HG03558 (cell line): ENCODE data around the gene SMAD2.

ENCODE experiments used
- ATAC-seq: cut with Tn5 transposase; IDR thresholded peaks from one replicate; pipeline ENCODE4 v1.9.1; 2021; ENCODE audit warnings: moderate number of reproducible peaks; ENCODE audit not compliant: unreplicated experiment; ENCODE audit errors: extremely low read depth

Gene SMAD2

DNA sequence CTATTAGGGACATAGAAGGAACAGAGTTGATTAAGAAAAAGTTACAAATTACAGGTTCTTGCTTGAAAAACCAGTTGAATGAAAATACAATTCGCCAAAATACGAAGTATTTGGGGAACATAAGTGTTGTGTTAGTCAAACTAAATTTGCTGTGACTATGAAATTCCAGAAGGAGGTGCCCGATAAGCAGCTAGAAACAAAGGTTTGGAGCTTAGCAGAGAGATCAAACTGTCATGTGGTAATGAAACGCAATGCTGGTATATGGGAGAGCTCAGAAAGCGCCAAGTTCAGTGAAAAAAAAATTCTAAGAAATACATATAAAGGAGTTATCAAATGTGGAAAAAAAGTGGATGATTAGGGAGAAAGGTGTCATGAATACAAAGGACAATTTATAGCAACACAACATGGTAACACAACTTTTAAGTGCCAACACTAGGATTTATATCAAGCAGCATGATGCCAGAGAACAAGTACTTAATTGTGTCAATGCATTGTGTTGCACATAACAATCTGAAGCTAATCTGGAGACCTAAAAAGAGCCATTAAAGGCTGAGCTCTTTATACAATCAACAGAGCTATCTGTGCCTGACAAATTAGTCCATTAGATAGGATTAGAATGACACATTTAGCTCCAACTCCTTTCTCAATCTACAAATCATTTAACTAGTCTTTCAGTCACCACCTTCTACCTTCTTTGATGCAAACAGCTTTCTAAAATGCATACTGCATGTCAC, 31.2 kb downstream of the SMAD2 start:
- no peak for ATAC-seq

DNA sequence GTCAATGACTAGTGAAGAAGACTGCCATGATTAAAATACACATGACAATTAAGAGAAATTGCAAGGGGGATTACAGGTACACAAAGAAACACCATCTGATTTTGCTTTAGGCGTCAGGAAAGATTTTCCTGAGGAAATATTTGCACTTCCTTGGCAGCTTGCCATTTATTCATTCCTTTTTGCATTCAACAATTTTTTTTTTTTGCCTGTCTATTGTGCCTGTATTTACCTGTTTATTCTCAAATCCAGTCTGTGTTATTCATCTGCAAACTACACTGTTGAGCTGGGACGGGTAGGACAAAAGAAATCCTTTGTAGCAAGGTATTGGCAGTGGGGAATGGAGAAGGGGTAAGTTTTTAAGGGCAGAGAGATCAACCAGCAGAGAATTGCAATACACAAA, 31.8 kb downstream of the SMAD2 start:
- no peak for ATAC-seq

DNA sequence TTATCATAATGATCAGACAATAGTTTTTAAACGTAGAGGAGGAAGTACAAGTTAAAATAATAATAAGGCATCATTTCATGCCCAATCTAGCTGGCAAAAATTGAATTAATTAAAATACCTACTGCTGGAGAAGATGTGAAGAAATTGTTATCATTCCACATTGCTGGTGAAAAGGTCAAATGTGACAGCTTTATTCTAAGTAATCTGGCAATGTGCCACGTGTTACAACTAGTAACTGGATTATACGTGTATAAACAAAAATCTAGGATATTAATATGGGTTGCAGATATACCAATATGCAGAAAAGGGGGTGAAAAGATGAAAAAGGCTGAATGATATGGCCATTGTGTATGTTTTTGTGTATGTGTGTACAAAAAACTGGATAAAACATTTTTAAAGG, 32.4 kb downstream of the SMAD2 start:
- ATAC-seq, result no peak

DNA sequence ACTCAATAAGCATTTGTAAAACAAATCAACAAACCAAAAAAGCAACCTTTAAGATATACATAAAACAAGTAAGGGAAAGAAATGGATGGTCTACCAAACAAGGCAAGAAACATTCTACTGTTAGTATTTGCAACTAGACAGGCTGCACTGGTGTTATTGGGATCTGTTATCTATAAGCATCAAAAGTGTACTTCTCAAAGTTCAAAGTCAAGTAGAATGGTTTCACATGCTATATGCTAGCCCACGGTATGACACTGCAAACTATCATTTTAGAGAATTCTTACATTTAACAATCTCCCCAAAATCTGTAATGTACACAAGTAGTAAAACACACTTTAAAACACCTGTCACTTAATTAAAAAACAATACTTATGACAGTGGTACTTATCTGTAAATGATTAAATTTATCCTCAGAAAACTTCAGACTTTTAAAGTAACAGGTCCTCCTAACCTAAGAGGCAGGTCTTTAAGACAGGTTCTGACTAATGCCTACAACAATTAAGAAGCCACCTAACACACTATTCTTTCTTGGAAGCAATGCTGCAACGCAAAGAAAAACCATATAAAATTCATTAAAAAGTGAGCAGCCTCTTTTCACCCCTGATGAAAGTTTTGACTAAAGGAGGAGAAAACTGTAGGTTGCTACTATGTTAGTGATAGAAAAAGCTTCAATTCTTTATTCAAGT, 34.8 kb downstream of the SMAD2 start:
- ATAC-seq, result no peak

DNA sequence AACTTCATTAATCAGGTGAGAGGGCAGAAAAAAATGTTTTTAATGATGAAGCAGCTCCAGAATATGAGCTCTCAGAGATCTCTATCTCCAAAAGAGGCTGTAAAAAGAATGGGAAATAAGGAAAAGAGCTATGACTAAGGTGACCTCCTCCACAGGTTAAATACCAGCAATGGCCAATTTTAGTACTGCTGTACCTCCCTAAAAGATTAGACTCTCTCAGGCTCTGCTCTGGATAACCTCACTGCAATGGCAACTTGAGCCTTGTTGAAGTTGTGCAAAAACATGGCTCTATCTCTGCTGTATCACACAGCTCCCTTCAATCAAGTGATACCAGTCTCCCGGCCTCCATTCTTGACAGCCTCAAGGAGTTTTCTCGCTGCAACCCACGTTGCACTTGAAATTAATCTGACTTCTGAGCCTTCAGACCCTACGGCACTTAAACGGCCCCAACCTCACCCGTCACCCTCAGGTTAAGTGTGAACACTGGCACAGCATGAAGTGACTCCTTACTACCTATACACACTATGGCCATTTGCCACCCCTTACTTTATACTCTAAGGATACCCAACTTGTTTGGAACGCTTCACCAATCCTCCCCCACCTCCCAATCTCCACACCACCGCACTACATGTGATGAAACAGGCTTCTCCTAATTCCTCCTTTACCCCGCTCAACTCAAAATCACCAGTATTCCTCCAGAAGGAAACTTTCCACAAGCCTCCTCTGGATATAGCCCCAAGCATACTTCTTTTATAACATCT, 36.3 kb downstream of the SMAD2 start:
- no peak for ATAC-seq

DNA sequence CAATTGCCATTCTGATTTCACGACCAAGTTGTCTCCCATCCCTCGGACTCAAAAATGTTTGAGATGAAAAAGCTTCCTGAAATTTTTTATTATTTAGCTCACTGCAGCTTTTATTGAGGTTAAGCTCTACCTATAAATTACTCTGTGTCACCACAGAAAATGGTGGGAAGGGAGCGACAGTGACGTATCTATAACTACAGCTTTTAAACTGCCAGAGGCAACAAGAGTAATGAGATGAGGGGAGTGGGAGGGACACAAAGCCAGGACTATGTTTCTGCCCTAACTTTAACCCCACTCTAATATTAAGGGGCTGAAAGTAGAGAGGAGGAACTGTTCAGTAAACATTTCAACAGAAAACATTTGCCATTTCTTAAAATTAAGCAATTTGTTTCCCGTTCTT, 37.4 kb downstream of the SMAD2 start:
- ATAC-seq, result no peak

DNA sequence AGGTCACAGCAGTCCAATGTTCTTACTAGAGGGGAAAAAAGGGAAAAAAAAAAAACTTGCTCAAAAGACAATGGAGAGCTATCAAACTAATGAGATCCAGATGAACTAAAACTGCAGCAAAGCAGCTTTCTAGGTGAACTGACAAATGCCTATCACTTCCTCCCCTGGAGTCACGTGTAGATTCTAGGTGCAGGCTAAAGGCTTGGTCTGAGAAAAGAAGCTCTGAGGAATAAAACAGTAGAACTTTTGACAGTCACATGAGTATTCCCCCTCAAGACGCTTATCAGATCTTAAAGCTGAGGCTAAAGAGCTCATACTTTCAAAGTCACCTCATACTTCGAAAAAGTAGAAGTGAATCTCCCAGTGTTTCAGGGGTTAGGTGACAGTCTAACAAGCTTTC, 42.3 kb downstream of the SMAD2 start:
- ATAC-seq, result no peak

DNA sequence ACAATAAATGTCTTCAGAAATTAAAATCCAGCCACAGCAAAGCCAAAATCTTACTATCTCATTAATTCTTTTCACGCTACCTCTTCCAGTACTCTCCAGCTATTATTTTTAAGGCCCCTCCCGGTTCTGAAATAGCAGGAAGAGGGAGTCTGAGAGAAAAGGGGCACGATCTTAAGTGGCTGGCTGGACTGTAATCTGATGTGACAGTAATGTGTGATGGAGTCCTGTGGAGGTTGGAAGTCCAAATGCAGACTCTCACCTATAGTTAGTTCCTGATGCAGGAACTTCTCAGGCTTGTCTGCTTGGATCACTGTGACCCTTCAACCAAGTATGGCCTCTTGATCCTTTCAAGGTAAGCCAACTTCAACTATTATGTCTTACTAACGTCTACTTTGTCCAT, 43.2 kb downstream of the SMAD2 start:
- ATAC-seq, result no peak

DNA sequence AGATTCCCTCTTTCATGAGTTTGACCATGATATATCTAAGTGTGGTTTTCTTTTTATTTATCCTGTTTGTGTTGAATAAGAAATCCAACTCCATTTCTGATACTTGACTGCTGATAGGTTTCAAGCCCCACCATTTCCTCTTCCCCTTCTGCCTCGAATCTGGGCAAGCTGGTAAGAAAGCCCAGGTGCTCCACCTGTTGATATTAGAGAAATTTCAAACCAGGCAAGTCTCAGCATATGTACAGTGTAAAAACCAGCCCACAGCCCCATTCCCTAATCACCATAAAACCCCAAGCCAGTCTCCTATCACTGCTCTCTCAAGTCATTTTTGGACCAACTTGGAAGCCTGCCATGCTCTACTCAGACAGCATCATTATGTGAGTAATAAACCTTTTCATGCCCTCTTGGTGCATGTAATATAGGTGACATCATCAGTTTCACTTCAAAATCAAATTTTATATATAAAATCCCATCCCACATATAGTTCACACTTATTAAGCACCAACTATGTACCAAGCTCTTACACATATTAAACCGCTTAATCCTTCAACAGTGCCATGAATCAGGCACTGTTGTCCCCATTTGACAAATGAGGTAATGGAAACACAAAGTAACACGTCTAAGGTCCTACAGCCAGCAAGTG, 46.6 kb downstream of the SMAD2 start:
- no peak for ATAC-seq

DNA sequence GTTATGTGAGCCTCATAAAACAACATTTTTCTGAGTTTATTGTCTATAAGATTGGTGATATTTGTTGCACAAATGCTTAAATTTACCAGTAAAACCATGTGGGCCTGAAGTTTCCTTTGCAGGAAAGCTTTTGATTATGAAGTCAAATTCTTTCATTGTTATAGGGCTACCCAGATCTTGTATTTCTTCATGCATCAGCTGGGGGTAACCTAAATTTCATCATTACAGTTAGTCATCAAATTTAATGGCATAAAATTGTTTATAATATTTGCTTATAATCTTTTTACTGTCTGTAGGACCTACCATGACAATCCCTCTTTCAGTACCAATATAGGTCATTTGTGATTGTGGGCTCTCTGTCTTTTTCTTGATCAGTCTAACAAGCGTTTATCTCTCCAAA, 47.8 kb downstream of the SMAD2 start:
- no peak for ATAC-seq

DNA sequence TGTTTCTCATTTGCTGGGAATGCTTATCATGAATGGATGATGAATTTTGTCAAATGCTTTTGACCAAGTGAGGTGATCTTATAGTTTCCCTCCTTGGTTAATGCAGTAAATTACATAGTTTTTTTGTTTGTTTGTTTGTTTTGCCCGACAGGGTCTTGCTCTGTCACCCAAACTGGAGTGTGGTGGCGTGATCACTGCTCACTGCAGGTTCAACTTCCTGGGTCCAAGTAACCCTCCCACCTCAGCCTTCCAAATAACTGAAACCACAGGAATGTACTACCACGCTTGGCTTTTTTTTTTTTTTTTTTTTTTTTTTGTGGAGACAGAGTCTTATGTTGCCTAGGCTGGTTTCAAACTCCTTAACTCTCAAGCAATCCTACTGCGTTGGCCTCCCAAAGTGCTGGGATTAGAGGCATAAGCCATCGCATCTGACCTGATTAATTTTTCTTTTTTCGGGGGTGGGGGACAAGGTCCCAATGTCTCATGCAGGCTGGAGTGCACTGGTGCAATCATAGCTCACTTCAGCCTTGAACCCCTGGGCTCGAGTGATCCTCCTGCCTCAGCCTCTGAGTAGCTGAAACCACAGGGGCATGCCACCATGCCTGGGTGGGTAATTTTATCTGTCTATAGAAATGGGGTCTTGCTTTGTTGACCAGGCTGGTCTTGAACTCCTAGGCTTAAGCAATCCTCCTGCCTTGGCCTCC, 48.6 kb downstream of the SMAD2 start:
- no peak for ATAC-seq

DNA sequence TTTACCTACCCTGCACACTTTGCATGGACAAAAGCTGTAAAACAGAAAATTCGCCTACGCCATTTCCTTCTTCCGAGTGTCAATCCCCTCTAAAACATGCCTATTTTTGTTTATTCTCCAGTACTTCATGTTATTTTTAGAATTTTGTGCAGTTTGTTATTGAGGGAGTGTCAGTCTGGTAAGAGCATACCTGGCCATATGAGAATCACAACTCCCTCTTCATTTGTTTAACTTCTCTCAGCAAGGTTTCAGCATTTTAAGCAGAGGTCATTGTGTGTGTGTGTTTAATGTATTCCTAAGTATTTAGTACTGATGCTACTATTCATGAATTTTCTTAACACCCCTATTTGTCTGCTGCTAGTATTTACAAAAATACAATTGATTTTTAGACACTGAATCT, 49.4 kb downstream of the SMAD2 start:
- no peak for ATAC-seq

DNA sequence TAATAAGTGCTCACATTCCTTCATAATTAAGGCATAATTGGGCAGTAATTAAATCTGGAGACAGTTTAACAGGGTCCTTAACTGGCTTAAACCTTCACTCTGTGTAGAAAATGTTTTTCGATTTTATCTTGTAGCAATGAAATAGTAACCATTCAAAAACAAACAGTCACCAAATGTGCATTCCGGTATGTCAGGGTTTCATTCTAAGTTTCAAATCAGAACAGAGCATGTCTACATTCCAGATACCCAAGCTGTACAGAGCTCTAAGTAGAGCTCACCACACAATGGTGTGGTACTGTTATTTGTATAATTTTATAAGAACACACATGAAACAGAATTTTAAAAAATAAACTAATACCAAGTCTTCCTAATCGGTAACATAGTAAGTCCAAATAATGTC, 52.6 kb downstream of the SMAD2 start:
- no peak for ATAC-seq

DNA sequence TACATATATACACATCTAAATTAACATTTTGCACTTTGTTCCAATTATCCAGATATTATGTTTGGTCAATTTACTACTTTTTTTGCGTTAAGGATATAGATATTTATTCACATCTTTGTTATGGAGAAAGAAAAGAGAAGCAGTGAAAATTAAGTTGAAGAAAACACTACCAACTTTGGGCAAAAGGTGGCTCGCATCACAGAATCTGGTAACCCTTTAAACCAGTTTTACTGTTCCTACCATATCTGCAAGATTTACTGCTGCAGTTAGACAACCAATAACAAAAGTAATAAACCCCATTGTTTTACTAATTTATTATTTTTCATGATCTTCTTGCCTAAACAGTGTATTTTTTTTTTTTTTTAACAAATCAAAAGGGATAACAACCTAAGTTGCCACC, 53.6 kb downstream of the SMAD2 start:
- no peak for ATAC-seq

DNA sequence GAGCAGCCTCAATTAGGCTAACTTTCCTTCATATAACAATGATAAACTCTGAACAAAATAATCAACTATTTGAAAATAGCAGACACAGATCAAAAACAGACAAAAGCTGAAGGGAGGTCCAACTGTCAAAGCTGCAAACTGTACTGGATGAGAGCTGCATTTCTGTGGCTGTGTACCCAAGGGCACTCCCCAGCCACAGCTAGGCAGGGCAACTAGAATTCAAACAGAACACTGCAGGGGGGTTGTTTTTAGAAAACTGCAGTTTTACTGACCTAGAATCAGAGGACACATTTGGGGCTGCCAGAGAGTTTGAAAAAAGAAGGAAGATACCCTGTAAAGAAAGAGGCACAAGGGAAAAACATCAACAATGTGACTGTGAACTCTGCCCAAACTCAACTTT, 56.8 kb downstream of the SMAD2 start:
- ATAC-seq, result no peak

DNA sequence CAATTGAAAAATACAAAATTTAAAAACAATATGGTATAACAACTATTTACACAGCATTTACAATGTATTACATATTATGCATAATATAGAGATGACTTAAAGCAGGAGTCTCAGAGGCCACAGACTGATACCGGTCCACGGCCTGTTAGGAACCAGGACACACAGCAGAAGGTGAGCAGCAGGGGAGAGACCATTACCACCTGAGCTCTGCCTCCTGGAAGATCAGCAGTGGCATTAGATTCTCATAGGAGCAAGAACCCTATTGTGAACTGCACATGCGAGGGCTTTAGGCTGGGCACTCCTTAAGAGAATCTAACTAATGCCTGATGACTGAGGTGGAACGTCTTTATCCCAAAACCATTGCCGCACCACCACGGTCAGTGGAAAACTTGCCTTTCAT, 58.0 kb downstream of the SMAD2 start:
- ATAC-seq, result no peak

DNA sequence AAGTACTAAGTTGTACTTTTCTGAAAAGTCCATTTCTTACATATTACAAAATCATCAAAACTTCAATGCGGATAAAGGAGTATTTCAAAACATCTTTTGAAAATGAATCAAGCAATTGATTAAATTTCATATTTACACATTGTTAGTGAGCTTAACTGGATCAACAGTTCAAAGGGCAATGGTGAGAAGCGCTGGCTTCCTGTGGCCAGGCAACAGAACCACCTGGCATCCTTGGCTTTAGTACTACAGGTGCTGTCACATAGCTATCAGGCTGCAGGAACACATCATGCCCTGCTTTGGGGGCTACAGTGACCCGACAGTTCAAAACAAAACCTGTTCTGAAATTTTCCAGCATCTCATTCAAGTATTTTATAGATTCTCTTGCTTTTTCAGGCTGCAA, 59.2 kb downstream of the SMAD2 start:
- no peak for ATAC-seq

DNA sequence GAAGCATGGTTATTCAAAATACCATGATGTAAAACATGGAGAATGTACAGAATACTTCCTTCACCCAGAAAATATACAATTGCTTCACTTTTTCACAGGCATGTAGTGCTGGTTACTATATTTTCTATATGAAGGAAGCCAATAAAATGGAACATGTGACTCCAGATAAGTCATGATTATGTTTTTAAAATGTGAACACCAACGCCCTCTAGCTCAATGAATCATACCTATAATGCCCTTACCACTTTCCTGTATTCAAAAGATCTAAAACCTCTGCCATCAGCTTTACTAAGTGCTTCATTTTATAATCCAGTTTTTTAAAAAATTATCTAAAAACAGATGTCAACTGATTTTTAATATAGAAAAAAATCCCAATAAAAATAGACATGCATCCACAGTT, 59.9 kb downstream of the SMAD2 start:
- no peak for ATAC-seq

DNA sequence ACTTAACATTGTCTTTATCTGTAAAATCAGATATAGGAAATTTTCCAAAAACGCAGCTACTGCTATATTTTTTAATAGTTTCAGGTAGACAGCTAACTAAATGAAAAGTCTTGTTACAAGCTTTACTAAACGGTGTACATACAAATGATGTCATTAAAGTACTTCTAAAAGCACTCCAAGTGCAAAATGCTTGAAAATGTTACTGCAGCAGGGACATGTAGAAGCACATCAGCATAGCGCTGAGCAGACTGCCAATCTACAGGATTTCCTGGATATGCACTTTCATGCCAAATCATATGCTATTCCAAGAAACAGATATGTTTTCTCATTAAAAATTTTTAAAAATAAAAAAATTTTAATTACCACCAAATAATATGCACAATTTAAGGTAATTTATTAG, 61.7 kb downstream of the SMAD2 start:
- no peak for ATAC-seq

DNA sequence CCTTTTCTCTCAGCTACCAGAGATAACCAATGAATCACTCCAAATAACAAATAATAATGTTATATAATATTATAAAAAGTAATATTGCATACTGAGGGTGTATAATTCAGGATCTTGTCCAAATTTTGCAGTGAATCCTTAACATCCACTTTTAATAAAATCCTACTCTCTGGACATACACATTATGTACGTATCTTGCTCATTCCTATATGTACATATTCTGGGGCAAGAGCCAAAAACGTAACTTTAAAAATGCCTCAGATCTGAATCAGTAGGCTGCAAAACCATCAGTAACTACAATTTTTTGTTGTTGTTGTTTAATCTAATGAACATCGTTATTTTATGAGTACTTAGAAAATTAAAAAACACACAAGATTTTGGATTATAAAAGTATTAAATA, 65.3 kb downstream of the SMAD2 start:
- ATAC-seq, result no peak
